Neural crest cell (in vitro differentiated cells): ENCODE data around the gene BPIFB6. TPM values are rescaled to one million over a fixed set of nuclear protein-coding genes. Genes with fewer than 3 reads are reported as not detected.

Source experiments
- DNase-seq: peaks from one replicate; pipeline ENCODE4 v3.0.0; 2021; ENCODE audit warnings: low read depth, mixed read lengths, low spot score
- H3K27ac Mint-ChIP-seq: one replicate; pipeline ENCODE4 v1.8.0; 2021; ENCODE audit warnings: mild to moderate bottlenecking, mixed read lengths; ENCODE audit not compliant: unreplicated experiment
- H3K27me3 Mint-ChIP-seq: 2 replicates; pipeline ENCODE4 v1.8.0; 2021; ENCODE audit warnings: low read depth, mild to moderate bottlenecking, mixed read lengths
- H3K36me3 Mint-ChIP-seq: 2 replicates; pipeline ENCODE4 v1.8.0; 2021; ENCODE audit warnings: low read depth, mild to moderate bottlenecking, mixed read lengths
- H3K4me1 Mint-ChIP-seq: 2 replicates; pipeline ENCODE4 v1.8.0; 2021; ENCODE audit warnings: mixed read lengths
- H3K4me3 Mint-ChIP-seq: one replicate; pipeline ENCODE4 v1.8.0; 2021; ENCODE audit warnings: mild to moderate bottlenecking, mixed read lengths
- H3K9me3 Mint-ChIP-seq: 2 replicates; pipeline ENCODE4 v1.8.0; 2021; ENCODE audit warnings: mixed read lengths
- total RNA-seq: library from RNA; stranded (reverse); gene quantifications from 2 replicates; pipeline ENCODE4 v1.2.1, GENCODE V29; 2021
- TF ChIP-seq, protein P1 (sequence below): fragments of 200-600 bp; sonication (generic); conservative IDR thresholded peaks from 2 replicates; pipeline ENCODE4 v1.5.0; 2021; ENCODE audit warnings: antibody characterized with exemption, mild to moderate bottlenecking

Gene BPIFB6
- total RNA-seq, 1 donor from 2014 or later: not detected

DNA sequence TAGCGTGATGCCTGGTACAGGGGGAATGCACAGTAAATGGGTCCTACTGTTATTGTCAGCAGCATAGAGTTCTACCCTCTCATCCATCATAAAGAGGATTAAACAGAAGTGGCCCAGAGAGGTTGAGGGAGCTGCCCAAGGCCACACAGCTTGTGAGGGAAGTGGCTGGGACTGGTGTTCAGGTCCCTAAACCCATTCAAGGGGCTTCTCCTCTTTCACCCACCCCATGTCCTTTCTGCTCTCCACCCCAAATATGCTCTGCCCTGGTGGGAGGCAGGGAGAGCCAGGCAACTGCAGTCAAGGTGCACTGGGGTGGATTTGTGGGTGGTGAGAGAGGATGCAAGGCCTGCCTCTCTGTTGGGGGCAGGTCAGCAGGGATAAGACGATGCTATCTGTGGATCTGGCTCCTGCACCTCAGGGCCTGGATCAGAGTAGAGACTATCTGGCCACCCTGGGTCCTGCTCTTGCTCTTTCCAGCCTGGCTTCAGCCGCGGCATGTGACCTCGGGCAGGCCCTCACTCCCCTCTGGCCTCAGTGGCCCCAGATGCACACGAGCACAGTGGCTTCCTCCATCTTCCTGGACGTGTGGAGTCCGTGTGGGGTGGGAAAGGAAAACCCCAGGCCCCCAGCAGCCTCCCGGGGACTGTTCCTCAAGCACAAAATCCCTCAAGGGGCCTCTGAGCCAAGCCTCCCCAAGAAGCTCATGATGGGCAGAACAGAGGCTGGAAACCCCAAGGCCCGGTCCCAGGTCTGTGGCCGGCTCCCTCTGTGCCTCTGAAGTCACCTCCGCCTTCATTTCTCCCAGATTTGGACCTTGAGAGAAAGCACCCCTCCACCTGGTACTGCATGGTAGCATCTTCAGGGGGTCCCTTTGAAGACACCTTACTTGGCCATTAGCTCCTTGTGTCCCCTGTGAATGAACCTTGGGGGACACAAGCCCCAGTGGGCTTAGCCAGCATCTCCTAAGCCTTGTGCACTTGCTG lies 3.4 kb upstream of the BPIFB6 start:
- no peak for DNase-seq
- H3K27me3 Mint-ChIP-seq: peaks cover 8% of the 10 kb centered on the region
- no peaks in the 10 kb centered on the region for H3K4me1 Mint-ChIP-seq
- H3K4me3 Mint-ChIP-seq: no peak overlapping the region
- no peaks in the 10 kb centered on the region for H3K9me3 Mint-ChIP-seq
- no peak overlapping the region for H3K27ac Mint-ChIP-seq
- H3K36me3 Mint-ChIP-seq: no peaks in the 10 kb centered on the region
- TF ChIP-seq, protein P1, sequence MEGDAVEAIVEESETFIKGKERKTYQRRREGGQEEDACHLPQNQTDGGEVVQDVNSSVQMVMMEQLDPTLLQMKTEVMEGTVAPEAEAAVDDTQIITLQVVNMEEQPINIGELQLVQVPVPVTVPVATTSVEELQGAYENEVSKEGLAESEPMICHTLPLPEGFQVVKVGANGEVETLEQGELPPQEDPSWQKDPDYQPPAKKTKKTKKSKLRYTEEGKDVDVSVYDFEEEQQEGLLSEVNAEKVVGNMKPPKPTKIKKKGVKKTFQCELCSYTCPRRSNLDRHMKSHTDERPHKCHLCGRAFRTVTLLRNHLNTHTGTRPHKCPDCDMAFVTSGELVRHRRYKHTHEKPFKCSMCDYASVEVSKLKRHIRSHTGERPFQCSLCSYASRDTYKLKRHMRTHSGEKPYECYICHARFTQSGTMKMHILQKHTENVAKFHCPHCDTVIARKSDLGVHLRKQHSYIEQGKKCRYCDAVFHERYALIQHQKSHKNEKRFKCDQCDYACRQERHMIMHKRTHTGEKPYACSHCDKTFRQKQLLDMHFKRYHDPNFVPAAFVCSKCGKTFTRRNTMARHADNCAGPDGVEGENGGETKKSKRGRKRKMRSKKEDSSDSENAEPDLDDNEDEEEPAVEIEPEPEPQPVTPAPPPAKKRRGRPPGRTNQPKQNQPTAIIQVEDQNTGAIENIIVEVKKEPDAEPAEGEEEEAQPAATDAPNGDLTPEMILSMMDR: no peak

DNA sequence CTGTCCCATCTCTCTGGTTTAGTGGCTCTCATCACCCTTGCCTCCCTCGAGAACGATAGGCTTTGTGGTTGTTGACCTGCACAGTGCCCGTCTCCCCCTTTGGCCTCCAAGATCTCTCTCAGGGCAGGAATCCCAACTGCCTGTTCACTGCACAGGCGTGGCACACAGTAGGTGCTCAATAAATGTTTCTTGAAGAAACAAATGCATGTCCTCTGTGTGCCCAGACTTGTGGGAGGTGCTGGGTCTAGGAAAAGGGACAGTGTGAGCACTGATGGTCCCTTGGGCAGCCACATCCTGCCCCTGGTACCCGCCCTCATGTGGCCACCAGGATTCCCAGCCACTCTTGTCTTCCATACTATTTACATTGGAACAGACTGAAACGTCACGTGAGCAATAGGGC lies 2.6 kb upstream of the BPIFB6 start:
- H3K4me1 Mint-ChIP-seq: no peaks in the 10 kb centered on the region
- no peaks in the 10 kb centered on the region for H3K9me3 Mint-ChIP-seq
- no peaks in the 10 kb centered on the region for H3K36me3 Mint-ChIP-seq
- no peak overlapping the region for H3K27ac Mint-ChIP-seq
- no peak for DNase-seq
- TF ChIP-seq, protein P1: no peak
- peaks cover 8% of the 10 kb centered on the region for H3K27me3 Mint-ChIP-seq
- no peak overlapping the region for H3K4me3 Mint-ChIP-seq

DNA sequence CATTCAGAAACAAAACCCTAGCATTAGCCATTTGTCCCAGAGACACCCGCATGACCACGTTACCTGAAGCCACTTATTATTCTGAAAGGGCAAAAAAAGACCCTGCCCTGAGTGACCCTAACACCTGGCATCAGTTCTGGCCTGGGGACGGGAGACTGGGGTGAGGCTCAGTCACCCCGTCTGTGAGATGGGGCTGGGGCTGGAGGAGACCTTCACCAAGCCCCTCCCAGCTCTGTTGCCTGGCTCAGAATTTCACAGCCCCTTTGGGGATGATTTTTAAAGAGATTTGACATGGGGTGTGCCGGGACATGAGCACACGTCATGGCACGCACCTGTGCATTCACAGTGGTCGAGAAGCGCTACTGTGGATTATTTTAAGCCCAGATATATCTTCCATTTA lies 1.4 kb upstream of the BPIFB6 start:
- no peaks in the 10 kb centered on the region for H3K4me1 Mint-ChIP-seq
- no peak overlapping the region for H3K4me3 Mint-ChIP-seq
- H3K36me3 Mint-ChIP-seq: no peaks in the 10 kb centered on the region
- H3K27me3 Mint-ChIP-seq: peaks cover 8% of the 10 kb centered on the region
- no peaks in the 10 kb centered on the region for H3K9me3 Mint-ChIP-seq
- TF ChIP-seq, protein P1: no peak
- no peak for DNase-seq
- H3K27ac Mint-ChIP-seq: no peak overlapping the region

DNA sequence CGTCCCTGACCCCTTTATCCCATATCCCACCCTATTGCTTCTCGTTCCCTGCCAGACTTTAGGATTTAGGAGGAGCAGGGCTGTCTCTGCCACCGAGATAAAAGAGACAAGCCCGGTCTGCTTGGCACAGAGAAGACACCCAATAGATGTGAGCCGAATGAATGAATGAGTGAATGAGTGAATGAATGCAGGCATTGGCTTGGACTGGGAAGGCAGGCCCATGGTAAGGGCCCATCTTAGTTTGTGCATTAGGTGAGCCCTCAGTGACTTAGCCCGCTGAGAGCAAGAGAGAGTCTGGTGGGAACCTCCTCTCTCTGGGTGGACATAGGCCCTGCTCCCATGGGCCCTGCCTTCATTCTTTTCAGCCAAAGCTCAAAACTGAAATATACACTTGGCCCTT lies 879 bp upstream of the BPIFB6 start:
- Mint-ChIP-seq H3K4me3 (no peak overlapping the region), H3K4me1 (no peaks in the 10 kb centered on the region), H3K36me3 (no peaks in the 10 kb centered on the region), H3K27ac (no peak overlapping the region), H3K9me3 (no peaks in the 10 kb centered on the region), H3K27me3 (peaks cover 8% of the 10 kb centered on the region)
- DNase-seq: no peak
- TF ChIP-seq, protein P1: no peak

DNA sequence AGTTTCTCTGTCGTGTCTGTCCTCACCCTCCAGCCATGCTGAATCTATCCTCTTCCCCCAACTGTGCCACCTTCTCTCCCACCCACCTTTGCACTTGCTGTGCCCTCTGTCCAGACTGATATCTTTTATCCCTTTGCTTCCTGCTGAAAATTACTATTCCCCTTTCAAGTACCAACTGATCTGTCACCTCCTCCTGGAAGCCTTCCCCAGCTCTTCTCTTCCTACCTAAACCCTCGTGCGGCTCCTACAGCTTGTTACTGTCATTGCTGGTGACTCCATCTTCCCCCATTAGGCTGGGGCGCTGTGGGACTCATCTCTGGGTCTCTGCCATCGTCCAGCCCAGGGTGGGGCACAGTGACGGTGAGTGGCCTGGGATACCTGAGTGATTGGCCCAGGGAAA lies 1.1 kb downstream of the BPIFB6 start:
- DNase-seq: no peak
- H3K36me3 Mint-ChIP-seq: no peaks in the 10 kb centered on the region
- no peaks in the 10 kb centered on the region for H3K9me3 Mint-ChIP-seq
- TF ChIP-seq, protein P1: no peak
- H3K4me1 Mint-ChIP-seq: no peaks in the 10 kb centered on the region
- no peak overlapping the region for H3K4me3 Mint-ChIP-seq
- no peak overlapping the region for H3K27ac Mint-ChIP-seq
- H3K27me3 Mint-ChIP-seq: peaks cover 6% of the 10 kb centered on the region
